Dendritic cell treated with granulocyte-macrophage colony-stimulating factor and Interleukin-4, amounts not matched to agents 40 ng/mL and 50 ng/mL, for 4 days (primary cell): ENCODE results near the gene CENPL.
"Not testable (repeated sequence)": the region's sequence is repeated elsewhere in the genome, so short reads cannot be mapped to it uniquely, and the experiment has no call there.

ENCODE experiments used
- H3K27ac Mint-ChIP-seq: one replicate; pipeline ENCODE4 v1.8.0; 2022; ENCODE audit warnings: mild to moderate bottlenecking, mixed read lengths
- H3K27me3 Mint-ChIP-seq: one replicate; pipeline ENCODE4 v1.8.0; 2022; ENCODE audit warnings: mild to moderate bottlenecking, mixed read lengths
- H3K36me3 Mint-ChIP-seq: one replicate; pipeline ENCODE4 v1.8.0; 2022; ENCODE audit warnings: low read depth, mixed read lengths
- H3K4me1 Mint-ChIP-seq: one replicate; pipeline ENCODE4 v1.8.0; 2022; ENCODE audit warnings: low read depth, mixed read lengths
- H3K4me3 Mint-ChIP-seq: one replicate; pipeline ENCODE4 v1.8.0; 2022; ENCODE audit warnings: mild to moderate bottlenecking, moderate library complexity, mixed read lengths
- H3K9me3 Mint-ChIP-seq: one replicate; pipeline ENCODE4 v1.8.0; 2022; ENCODE audit warnings: mixed read lengths
- intact Hi-C: fragments of 100-400 bp; cut with micrococcal nuclease; formaldehyde crosslinking; loops from one replicate; pipeline ENCODE4 v1.15.0; 2022

CENPL gene

DNA sequence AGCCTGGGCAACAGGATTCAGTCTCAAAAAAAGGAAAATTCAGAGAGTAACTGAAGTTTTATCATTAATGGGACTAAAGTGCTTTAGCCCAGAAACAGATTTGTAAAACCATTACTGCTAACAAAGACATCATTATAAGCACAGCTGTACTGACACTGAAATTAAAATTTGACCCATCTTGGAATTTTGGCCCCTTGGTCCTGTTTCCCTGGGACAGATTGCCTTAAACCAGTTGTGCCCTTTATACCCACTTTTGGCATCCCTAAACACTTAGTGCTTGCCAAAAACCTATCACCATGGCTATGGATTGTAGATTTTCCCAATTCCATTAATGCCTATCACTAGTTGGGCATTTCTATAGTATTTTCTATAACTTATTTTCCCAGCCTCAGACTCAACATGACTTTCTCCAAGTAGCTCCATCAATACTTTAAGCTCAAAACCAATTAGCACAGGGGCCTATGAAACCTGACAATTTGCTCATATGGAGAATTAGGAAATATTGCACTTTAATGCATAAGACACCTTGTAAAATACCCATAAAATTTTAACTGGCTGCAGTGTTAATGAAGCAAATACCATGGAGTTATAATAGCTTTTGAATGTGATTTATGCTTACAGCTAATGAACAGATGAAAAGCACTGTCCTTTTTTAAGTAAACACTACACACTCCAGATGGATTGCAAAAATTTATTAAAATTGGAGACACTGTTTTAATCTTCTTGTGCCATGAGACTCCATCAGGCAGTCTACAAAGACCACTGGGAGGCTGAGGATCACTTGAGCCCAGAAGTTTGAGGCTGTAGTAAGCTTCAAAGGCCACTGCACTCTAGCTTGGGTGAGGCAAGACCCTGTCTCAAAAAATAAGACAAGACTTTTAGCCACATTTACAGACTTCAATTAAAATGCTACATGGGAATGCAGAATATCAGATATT is 38.8 kb upstream of the CENPL start:
- no peaks in the 10 kb centered on the region for H3K27me3 Mint-ChIP-seq

GRCh38 chr1:173862769-173863223 is 38.1 kb upstream of the CENPL start:
- H3K9me3 Mint-ChIP-seq = no peaks in the 10 kb centered on the region
- H3K36me3 Mint-ChIP-seq = peaks cover 89% of the 10 kb centered on the region
- peaks cover 30% of the 10 kb centered on the region for H3K4me1 Mint-ChIP-seq
- no peaks in the 10 kb centered on the region for H3K27me3 Mint-ChIP-seq
- H3K4me3 Mint-ChIP-seq = no peak overlapping the region
- intact Hi-C loops = no loop called here
- H3K27ac Mint-ChIP-seq = no peak overlapping the region

More for the DNA sequence above, 38.8 kb upstream of the CENPL start:
- Mint-ChIP-seq H3K4me1 (peaks cover 31% of the 10 kb centered on the region), H3K9me3 (no peaks in the 10 kb centered on the region), H3K36me3 (peaks cover 89% of the 10 kb centered on the region), H3K4me3 (no peak overlapping the region), H3K27ac (no peak overlapping the region)
- intact Hi-C loops = no loop called here

DNA sequence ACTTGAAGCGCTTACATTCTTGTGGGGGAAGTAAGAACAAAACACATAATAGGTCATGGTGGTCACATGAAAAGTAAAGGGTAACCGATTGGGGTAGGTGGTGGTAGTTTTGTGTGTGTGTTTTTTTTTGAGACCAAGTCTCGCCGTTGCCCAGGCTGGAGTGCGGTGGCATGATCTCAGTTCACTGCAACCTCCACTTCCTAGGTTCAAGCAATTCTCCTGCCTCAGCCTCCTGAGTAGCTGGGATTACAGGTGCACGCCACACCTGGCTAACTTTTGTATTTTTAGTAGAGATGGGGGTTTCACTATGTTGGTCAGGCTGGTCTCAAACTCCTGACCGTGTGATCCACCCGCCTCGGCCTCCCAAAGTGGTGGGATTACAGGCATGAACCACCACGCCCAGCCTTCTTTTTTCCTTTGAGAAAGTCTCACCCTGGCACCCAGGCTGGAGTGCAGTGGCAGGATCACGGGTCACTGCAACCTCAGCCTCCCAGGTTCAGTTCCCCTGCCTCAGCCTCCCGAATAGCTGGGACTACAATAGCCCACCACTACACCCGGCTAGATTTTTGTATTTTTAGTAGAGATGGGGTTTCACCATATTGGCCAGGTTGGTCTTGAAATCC is 37.6 kb upstream of the CENPL start:
- H3K9me3 Mint-ChIP-seq, intact Hi-C loops, H3K4me3 Mint-ChIP-seq, H3K27ac Mint-ChIP-seq, H3K27me3 Mint-ChIP-seq: not testable (repeated sequence)
- peaks cover 89% of the 10 kb centered on the region for H3K36me3 Mint-ChIP-seq
- peaks cover 30% of the 10 kb centered on the region for H3K4me1 Mint-ChIP-seq

DNA sequence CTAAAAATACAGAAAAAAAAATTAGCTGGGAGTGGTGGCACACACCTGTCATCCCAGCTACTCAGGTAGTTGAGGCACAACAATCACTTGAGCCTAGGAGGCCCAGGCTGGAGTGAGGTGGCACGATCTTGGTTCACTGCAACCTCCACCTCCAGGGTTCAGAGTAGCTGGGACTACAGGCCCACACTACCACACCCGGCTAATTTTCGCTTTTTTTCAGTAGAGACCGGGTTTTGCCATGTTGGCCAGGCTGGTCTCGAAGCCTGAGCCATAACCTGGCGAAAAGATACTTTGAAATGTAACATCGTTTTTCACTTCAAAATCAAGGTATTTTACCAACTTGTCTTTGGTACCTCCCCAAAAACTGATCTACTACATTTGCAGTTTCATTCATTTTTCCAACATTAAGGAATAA is 37.1 kb upstream of the CENPL start:
- H3K36me3 Mint-ChIP-seq = peaks cover 86% of the 10 kb centered on the region
- intact Hi-C loops = no loop called here

GRCh38 chr1:173860065-173860464 is 35.4 kb upstream of the CENPL start:
- peaks cover 10% of the 10 kb centered on the region for H3K4me1 Mint-ChIP-seq
- no peaks in the 10 kb centered on the region for H3K9me3 Mint-ChIP-seq
- no peaks in the 10 kb centered on the region for H3K27me3 Mint-ChIP-seq
- H3K4me3 Mint-ChIP-seq = no peak overlapping the region
- intact Hi-C loops = no loop called here
- no peak overlapping the region for H3K27ac Mint-ChIP-seq
- peaks cover 86% of the 10 kb centered on the region for H3K36me3 Mint-ChIP-seq

More for the DNA sequence above, 37.1 kb upstream of the CENPL start:
- Mint-ChIP-seq H3K27me3 (no peaks in the 10 kb centered on the region), H3K4me1 (peaks cover 26% of the 10 kb centered on the region), H3K9me3 (no peaks in the 10 kb centered on the region), H3K27ac (no peak overlapping the region), H3K4me3 (no peak overlapping the region)

- intact Hi-C loops = loop anchor here (10.0 kb wide), 1 partner anchor 115 kb away; no protein-coding TSS in a partner anchor
- H3K27ac Mint-ChIP-seq, H3K27me3 Mint-ChIP-seq, H3K9me3 Mint-ChIP-seq, H3K4me1 Mint-ChIP-seq, H3K4me3 Mint-ChIP-seq: not testable (repeated sequence)
- H3K36me3 Mint-ChIP-seq = peaks cover 86% of the 10 kb centered on the region
Observed at GRCh38 chr1:173859547-173859946, 34.9 kb upstream of the CENPL start.

DNA sequence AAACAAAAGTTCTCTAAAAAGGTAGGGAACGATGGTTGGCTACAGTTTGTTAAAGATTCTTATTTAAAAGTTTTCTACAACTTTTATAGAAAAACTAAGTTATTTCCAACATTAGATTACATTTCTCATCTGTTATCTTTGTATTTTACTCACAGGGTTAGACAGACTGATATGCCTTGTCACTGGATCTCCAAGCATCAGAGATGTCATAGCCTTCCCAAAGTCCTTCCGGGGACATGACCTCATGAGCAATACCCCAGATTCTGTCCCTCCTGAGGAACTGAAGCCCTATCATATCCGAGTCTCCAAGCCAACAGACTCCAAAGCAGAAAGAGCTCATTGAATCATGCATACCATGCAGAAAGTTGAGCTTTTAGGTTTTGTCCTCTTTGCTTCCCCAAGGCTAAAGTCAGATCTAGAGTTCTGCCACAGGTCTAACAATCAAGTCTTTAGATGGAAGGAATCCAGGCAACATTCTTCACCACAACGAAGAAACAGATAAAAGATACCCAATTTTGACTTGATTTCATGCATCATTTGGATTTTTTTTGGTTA is 32.8 kb upstream of the CENPL start:
- no peak overlapping the region for H3K27ac Mint-ChIP-seq
- H3K4me3 Mint-ChIP-seq = no peak overlapping the region
- no peaks in the 10 kb centered on the region for H3K27me3 Mint-ChIP-seq
- intact Hi-C loops = loop anchor here (10.0 kb wide), 1 partner anchor 117 kb away; no protein-coding TSS in a partner anchor
- peaks cover 86% of the 10 kb centered on the region for H3K36me3 Mint-ChIP-seq
- no peaks in the 10 kb centered on the region for H3K4me1 Mint-ChIP-seq
- H3K9me3 Mint-ChIP-seq = no peaks in the 10 kb centered on the region

DNA sequence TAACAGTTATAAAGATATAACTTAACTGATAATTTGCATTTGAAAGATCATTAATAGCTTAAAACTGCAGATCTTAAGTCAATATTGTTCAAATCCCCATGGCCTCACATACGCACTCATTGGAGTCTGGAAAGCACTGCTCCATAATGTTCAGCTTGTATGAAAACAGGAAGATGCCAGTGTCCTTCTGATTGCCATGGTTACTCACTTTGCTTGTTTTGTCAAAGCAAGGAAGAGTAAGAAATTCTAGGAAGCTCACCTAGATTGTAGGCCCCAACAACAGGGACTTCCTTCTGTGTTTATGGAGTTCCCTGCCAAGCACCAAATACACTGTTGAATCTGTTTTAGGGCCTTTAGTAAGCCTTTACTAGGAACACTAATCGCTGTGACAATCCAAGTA is 32.2 kb upstream of the CENPL start:
- intact Hi-C loops = loop anchor here (10.0 kb wide), 1 partner anchor 118 kb away; no protein-coding TSS in a partner anchor
- H3K9me3 Mint-ChIP-seq = no peaks in the 10 kb centered on the region
- H3K27me3 Mint-ChIP-seq = no peaks in the 10 kb centered on the region
- H3K4me3 Mint-ChIP-seq = no peak overlapping the region
- no peaks in the 10 kb centered on the region for H3K4me1 Mint-ChIP-seq
- H3K27ac Mint-ChIP-seq = no peak overlapping the region
- peaks cover 82% of the 10 kb centered on the region for H3K36me3 Mint-ChIP-seq

GRCh38 chr1:173856014-173856413 is 31.3 kb upstream of the CENPL start:
- no peaks in the 10 kb centered on the region for H3K27me3 Mint-ChIP-seq
- peaks cover 83% of the 10 kb centered on the region for H3K36me3 Mint-ChIP-seq
- H3K27ac Mint-ChIP-seq = no peak overlapping the region

GRCh38 chr1:173853074-173853473 is 28.4 kb upstream of the CENPL start:
- Mint-ChIP-seq H3K36me3 (peaks cover 82% of the 10 kb centered on the region), H3K9me3 (no peaks in the 10 kb centered on the region), H3K4me1 (no peaks in the 10 kb centered on the region), H3K4me3 (no peak overlapping the region), H3K27ac (no peak overlapping the region), H3K27me3 (no peaks in the 10 kb centered on the region)
- intact Hi-C loops = loop anchor here (10.0 kb wide), 1 partner anchor 122 kb away; no protein-coding TSS in a partner anchor

More at GRCh38 chr1:173856014-173856413, 31.3 kb upstream of the CENPL start:
- no peaks in the 10 kb centered on the region for H3K4me1 Mint-ChIP-seq
- intact Hi-C loops = loop anchor here (10.0 kb wide), 1 partner anchor 119 kb away; no protein-coding TSS in a partner anchor
- H3K4me3 Mint-ChIP-seq = no peak overlapping the region
- no peaks in the 10 kb centered on the region for H3K9me3 Mint-ChIP-seq

- Mint-ChIP-seq H3K27ac (no peak overlapping the region), H3K4me1 (no peaks in the 10 kb centered on the region), H3K36me3 (peaks cover 82% of the 10 kb centered on the region), H3K27me3 (no peaks in the 10 kb centered on the region), H3K9me3 (no peaks in the 10 kb centered on the region), H3K4me3 (no peak overlapping the region)
- intact Hi-C loops = loop anchor here (10.0 kb wide), 1 partner anchor 123 kb away; no protein-coding TSS in a partner anchor
Observed at GRCh38 chr1:173852105-173852504, 27.4 kb upstream of the CENPL start.

GRCh38 chr1:173832748-173833147 is 8.1 kb upstream of the CENPL start:
- Mint-ChIP-seq H3K36me3 (peaks cover 62% of the 10 kb centered on the region), H3K4me3 (no peak overlapping the region)
- intact Hi-C loops = no loop called here

GRCh38 chr1:173827611-173828010 is 2.9 kb upstream of the CENPL start:
- H3K36me3 Mint-ChIP-seq = peaks cover 40% of the 10 kb centered on the region
- peaks cover 25% of the 10 kb centered on the region for H3K4me1 Mint-ChIP-seq
- no peaks in the 10 kb centered on the region for H3K9me3 Mint-ChIP-seq
- intact Hi-C loops = loop anchor here (5.0 kb wide), 1 partner anchor 1085 kb away; no protein-coding TSS in a partner anchor
- H3K27ac Mint-ChIP-seq = no peak overlapping the region
- H3K4me3 Mint-ChIP-seq = no peak overlapping the region
- H3K27me3 Mint-ChIP-seq = no peaks in the 10 kb centered on the region

More at GRCh38 chr1:173832748-173833147, 8.1 kb upstream of the CENPL start:
- Mint-ChIP-seq H3K4me1 (no peaks in the 10 kb centered on the region), H3K27ac (no peak overlapping the region), H3K9me3 (no peaks in the 10 kb centered on the region), H3K27me3 (no peaks in the 10 kb centered on the region)
